Fibroblast of mammary gland (primary cell): Measurements from ENCODE around the gene ABCC4.

Experiments used
- DNase-seq: peaks from one replicate; pipeline ENCODE4 v3.0.0-alpha.2; 2010; ENCODE audit warnings: low read depth
- H3K4me3 ChIP-seq: 2 replicates; pipeline ENCODE4 v1.5.1; 2011; ENCODE audit warnings: low read depth, mild to moderate bottlenecking, low read length, moderate library complexity; ENCODE audit not compliant: control insufficient read depth
- CTCF ChIP-seq: conservative IDR thresholded peaks from 2 replicates; pipeline ENCODE4 v1.5.1; 2011; ENCODE audit warnings: low read depth, low read length, inconsistent platforms; ENCODE audit not compliant: control insufficient read depth, insufficient read depth

The ABCC4 gene

GRCh38 chr13:95115525-95115924 is 185.7 kb downstream of the ABCC4 start:
- H3K4me3 ChIP-seq = no peak overlapping the region

DNA sequence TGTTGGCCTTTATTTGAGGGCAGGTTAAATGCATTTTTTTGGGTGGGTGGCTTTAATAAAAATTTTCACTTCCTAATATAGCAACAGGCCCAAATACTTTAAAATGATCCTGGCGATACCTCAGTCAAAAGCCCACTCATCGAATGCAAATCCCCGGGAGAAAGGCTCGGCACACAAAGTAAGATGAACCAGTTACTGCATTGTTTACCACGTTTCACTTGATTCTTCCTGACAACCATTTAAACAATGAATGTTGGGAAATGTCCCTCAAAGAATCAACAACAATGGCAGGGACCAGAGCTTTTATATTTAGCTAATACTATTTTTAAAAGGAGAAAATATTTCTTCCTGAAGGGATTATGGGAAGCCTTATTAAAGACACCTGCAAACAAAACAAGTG is 187.7 kb downstream of the ABCC4 start:
- H3K4me3 ChIP-seq = no peak overlapping the region
- TF ChIP-seq CTCF = no peak
- DNase-seq = no peak

More at GRCh38 chr13:95115525-95115924, 185.7 kb downstream of the ABCC4 start:
- no peak for TF ChIP-seq CTCF
- no peak for DNase-seq

- no peak overlapping the region for H3K4me3 ChIP-seq
- DNase-seq = no peak
- no peak for TF ChIP-seq CTCF
These were observed 188.4 kb downstream of the ABCC4 start for GRCh38 chr13:95112883-95113282.

- no peak for TF ChIP-seq CTCF
- DNase-seq = no peak
These were observed 189.6 kb downstream of the ABCC4 start for GRCh38 chr13:95111608-95112007.

DNA sequence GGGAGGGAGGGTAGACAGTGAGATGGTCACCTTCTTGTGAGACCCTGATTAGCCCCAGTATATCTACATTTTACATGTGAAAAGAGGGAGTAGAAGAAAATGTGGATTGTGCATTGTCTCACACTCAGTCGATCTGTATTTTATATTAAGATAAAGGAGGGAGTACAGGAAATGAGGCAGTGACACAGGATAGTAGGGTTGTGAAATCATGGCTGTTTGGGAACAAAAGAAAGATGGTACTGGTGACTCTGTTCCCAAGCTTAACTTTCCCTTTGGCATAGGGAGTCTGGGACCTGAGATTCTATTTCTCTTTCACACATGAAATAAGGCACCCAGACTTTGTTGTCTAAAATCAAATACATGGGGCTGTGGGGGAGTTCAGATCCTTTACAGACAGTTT is 194.7 kb downstream of the ABCC4 start:
- TF ChIP-seq CTCF = no peak
- peak; percentile 27 for DNase-seq
- no peak overlapping the region for H3K4me3 ChIP-seq

More at GRCh38 chr13:95111608-95112007, 189.6 kb downstream of the ABCC4 start:
- no peak overlapping the region for H3K4me3 ChIP-seq

DNA sequence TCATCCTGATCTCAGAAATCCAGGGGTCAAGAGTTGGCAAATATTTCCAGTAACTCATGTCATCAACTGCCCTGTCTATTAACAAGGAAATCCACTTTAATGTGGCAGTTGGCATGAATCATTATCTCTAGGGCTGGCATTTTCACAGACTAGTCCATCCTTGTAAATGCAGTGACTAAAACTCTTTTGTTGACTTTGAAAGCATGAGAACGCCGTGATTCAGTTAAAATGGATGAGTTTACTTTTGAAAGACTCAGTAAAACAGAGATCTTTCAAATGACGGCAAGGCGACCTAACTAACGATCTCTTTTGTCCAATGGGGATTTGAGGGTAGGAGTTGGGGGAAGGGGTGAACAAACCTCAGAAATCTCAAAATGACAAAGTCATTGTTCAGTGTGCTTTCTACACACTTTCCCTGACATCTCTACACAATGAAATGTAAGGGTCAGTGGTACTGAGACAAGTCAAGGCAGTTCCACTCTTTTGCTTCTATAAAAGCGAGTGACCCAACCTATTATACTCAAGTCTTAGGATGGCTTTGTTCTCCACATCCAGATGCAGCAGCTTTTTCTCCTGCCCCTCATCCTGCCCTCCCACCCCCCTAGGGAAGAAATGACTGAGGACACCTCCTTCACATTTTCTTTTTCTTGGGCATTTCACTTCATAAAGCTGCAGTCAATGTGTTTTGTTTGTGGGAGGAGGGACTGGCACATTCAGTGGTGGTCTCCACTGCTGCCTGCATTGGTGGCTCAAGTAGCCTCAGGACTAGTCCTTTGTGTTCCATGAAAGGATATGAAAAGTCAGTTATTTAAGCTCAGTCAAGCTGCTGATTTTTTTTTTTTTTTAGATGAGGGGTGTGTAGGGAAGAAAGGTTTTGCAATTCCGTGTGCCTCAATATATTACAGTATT is 200.5 kb downstream of the ABCC4 start:
- TF ChIP-seq CTCF = no peak
- peak; percentile 90 for DNase-seq
- no peak overlapping the region for H3K4me3 ChIP-seq

DNA sequence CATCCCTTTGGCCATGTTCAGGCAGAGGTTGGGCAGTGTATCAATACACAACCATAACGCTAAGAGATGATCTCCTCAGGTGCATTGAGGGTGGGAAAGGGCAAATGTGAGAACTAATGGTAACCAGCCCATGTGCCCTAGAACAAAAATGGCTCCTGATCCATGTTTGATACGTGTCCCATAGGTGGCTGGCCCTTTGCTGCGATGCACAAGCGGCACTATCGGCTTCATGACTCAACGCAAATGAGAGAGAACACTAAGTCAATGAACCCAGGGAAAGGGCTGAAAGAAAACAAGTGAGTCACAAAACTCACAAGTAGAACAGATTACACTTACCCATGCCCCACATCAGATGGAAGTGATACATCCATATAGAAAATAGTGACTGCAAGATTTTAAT is 201.7 kb downstream of the ABCC4 start:
- peak; percentile 87 for DNase-seq
- no peak overlapping the region for H3K4me3 ChIP-seq
- no peak for TF ChIP-seq CTCF
